Activated naive CD8-positive, alpha-beta T cell treated with anti-CD3 and anti-CD28 coated beads for 36 hours (primary cell): ENCODE measurements around the gene RASAL1. TPM values are rescaled to one million over a fixed set of nuclear protein-coding genes. Genes with fewer than 3 reads are reported as not detected.
A peak's percentile ranks its signal among the peaks of the same experiment; 100 is the strongest.

Experiments used
- DNase-seq: peaks from one replicate; pipeline ENCODE4 v3.0.0; 2021
- H3K27ac Mint-ChIP-seq: one replicate; pipeline ENCODE4 v1.8.0; 2022; ENCODE audit warnings: mild to moderate bottlenecking, moderate library complexity, mixed read lengths
- H3K27me3 Mint-ChIP-seq: one replicate; pipeline ENCODE4 v1.8.0; 2022; ENCODE audit warnings: mild to moderate bottlenecking, mixed read lengths
- H3K36me3 Mint-ChIP-seq: one replicate; pipeline ENCODE4 v1.8.0; 2021; ENCODE audit warnings: mild to moderate bottlenecking, mixed read lengths
- H3K4me1 Mint-ChIP-seq: one replicate; pipeline ENCODE4 v1.8.0; 2021; ENCODE audit warnings: mixed read lengths
- H3K4me3 Mint-ChIP-seq: one replicate; pipeline ENCODE4 v1.8.0; 2022; ENCODE audit warnings: mild to moderate bottlenecking, moderate library complexity, mixed read lengths
- H3K9me3 Mint-ChIP-seq: one replicate; pipeline ENCODE4 v1.8.0; 2022; ENCODE audit warnings: mixed read lengths
- total RNA-seq, 2 experiments: library from RNA; stranded (reverse); gene quantifications; one replicate each; pipeline ENCODE4 v1.2.3, GENCODE V29; 2021

Gene RASAL1
- total RNA-seq, 2 experiments from 2014 or later, result 1.3 to 1.9 TPM

- Mint-ChIP-seq H3K36me3 (no peaks in the 10 kb centered on the region), H3K27ac (peak overlapping the region; percentile 77), H3K4me3 (peak overlapping the region; percentile 69), H3K27me3 (peaks cover 19% of the 10 kb centered on the region), H3K4me1 (peaks cover 16% of the 10 kb centered on the region), H3K9me3 (no peaks in the 10 kb centered on the region)
- DNase-seq, result peak; percentile 64
These were observed 798 bp upstream of the RASAL1 start for GRCh38 chr12:113136128-113136989.

- Mint-ChIP-seq H3K9me3 (no peaks in the 10 kb centered on the region), H3K4me3 (peak overlapping the region; percentile 72), H3K27ac (no peak overlapping the region), H3K36me3 (no peaks in the 10 kb centered on the region), H3K4me1 (peaks cover 18% of the 10 kb centered on the region), H3K27me3 (peaks cover 19% of the 10 kb centered on the region)
- no peak for DNase-seq
These were observed 1.0 kb downstream of the RASAL1 start for GRCh38 chr12:113134521-113134951.

- Mint-ChIP-seq H3K36me3 (no peaks in the 10 kb centered on the region), H3K4me3 (no peak overlapping the region), H3K9me3 (no peaks in the 10 kb centered on the region), H3K4me1 (peaks cover 19% of the 10 kb centered on the region), H3K27me3 (peaks cover 19% of the 10 kb centered on the region), H3K27ac (no peak overlapping the region)
- DNase-seq, result no peak
These were observed 1.5 kb downstream of the RASAL1 start for GRCh38 chr12:113134071-113134470.

DNA sequence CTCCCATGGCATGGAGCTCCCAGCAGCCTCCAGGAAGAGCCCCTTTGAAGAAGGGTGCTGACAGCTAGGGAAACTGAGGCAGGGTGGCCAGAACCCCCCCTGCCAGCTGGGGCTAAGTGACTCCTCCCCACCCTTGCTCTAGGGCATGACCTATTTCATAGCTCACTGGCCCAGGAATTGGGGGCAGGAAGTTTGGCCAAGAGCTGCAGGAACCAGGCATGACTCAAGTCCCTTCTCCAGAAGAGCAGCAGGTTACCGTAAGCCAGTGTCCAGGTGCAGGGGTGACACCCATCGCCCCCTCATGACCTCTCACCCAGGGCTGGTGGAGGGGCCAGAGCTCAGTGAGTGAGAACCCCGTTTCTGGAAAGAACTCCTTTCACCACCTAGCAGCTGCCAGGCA lies 1.9 kb downstream of the RASAL1 start:
- no peak overlapping the region for H3K4me3 Mint-ChIP-seq
- no peaks in the 10 kb centered on the region for H3K36me3 Mint-ChIP-seq
- H3K27ac Mint-ChIP-seq, result no peak overlapping the region
- H3K27me3 Mint-ChIP-seq, result peaks cover 19% of the 10 kb centered on the region
- no peaks in the 10 kb centered on the region for H3K9me3 Mint-ChIP-seq
- peaks cover 19% of the 10 kb centered on the region for H3K4me1 Mint-ChIP-seq
- DNase-seq, result no peak

DNA sequence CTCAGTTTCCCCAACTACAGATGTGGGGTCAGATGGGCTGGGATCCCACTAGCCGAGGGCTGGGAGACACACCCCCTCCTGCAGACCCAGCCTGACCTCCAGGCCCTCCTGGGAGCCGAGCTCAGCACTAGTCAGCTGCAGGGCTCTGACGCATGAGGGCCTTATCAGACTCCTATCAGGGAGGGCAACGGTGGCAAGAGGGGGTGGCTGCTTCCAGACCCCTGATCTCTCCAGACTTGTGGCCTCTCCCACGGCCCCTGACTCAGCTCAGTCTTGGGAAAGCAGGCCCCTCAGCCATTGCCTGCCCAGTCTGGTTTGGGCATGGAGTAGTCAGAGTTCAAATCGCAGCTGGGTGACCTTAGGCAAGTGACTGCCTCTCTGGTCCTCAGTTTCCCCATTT lies 2.5 kb downstream of the RASAL1 start:
- Mint-ChIP-seq H3K9me3 (no peaks in the 10 kb centered on the region), H3K27me3 (peaks cover 19% of the 10 kb centered on the region), H3K4me1 (peaks cover 19% of the 10 kb centered on the region), H3K36me3 (no peaks in the 10 kb centered on the region), H3K4me3 (no peak overlapping the region), H3K27ac (no peak overlapping the region)
- no peak for DNase-seq

DNA sequence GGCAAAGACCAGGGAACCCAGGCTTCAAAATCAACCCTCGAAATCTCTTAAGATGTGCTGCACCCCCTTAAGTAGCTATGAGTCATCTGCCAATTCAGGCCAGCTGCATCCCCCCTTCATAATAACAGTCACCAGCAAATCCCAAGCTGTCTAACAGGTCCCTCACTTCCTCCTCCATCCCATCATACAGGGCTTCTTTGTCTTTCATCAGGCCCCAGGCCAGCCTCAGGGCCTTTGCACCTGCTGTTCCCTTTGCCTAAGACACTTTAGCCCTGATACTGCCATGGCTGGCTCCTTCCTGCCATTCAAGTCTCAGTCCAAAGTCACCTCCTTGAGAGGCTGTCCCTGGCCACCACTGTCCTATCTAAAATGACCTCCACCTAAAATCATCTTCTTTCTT lies 4.0 kb downstream of the RASAL1 start:
- no peak for DNase-seq
- H3K27me3 Mint-ChIP-seq, result peaks cover 12% of the 10 kb centered on the region
- H3K9me3 Mint-ChIP-seq, result no peaks in the 10 kb centered on the region
- H3K27ac Mint-ChIP-seq, result no peak overlapping the region
- no peak overlapping the region for H3K4me3 Mint-ChIP-seq
- H3K4me1 Mint-ChIP-seq, result peaks cover 16% of the 10 kb centered on the region
- no peaks in the 10 kb centered on the region for H3K36me3 Mint-ChIP-seq

GRCh38 chr12:113130457-113131135 lies 5.0 kb downstream of the RASAL1 start:
- no peak for DNase-seq
- H3K9me3 Mint-ChIP-seq, result no peaks in the 10 kb centered on the region

GRCh38 chr12:113129664-113130456 lies 5.7 kb downstream of the RASAL1 start:
- H3K27ac Mint-ChIP-seq, result no peak overlapping the region
- DNase-seq, result no peak
- H3K36me3 Mint-ChIP-seq, result no peaks in the 10 kb centered on the region
- H3K9me3 Mint-ChIP-seq, result no peaks in the 10 kb centered on the region
- H3K4me1 Mint-ChIP-seq, result peaks cover 4% of the 10 kb centered on the region
- peaks cover 3% of the 10 kb centered on the region for H3K27me3 Mint-ChIP-seq
- no peak overlapping the region for H3K4me3 Mint-ChIP-seq

More at GRCh38 chr12:113130457-113131135, 5.0 kb downstream of the RASAL1 start:
- no peaks in the 10 kb centered on the region for H3K36me3 Mint-ChIP-seq
- no peak overlapping the region for H3K27ac Mint-ChIP-seq
- H3K27me3 Mint-ChIP-seq, result peaks cover 4% of the 10 kb centered on the region
- peaks cover 7% of the 10 kb centered on the region for H3K4me1 Mint-ChIP-seq
- H3K4me3 Mint-ChIP-seq, result no peak overlapping the region

GRCh38 chr12:113128802-113129663 lies 6.5 kb downstream of the RASAL1 start:
- Mint-ChIP-seq H3K27me3 (no peaks in the 10 kb centered on the region), H3K4me1 (peaks cover 3% of the 10 kb centered on the region), H3K9me3 (no peaks in the 10 kb centered on the region), H3K4me3 (no peak overlapping the region), H3K27ac (no peak overlapping the region), H3K36me3 (no peaks in the 10 kb centered on the region)
- no peak for DNase-seq

DNA sequence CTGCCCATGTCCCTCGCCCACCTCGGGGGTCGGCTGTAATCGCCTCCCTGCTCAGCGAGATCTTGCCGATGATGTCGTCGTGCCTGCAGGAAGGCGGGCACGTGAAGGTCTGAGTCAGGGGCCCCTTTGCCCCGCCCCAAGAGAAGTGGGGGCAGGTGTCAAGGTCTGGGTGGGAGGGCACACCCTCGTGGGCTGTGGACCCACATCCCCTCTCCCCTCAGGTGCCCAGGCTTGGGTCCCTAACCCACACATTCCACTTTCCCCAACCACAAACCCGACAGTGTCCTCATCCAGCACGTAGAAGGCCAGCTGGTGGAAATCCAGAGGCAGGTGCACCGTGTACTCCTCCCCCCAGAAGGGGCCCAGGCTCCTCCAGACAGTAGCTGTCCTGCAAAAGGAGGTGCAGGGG lies 7.8 kb downstream of the RASAL1 start:
- Mint-ChIP-seq H3K36me3 (peaks cover 1% of the 10 kb centered on the region), H3K27ac (no peak overlapping the region), H3K9me3 (no peaks in the 10 kb centered on the region)

DNA sequence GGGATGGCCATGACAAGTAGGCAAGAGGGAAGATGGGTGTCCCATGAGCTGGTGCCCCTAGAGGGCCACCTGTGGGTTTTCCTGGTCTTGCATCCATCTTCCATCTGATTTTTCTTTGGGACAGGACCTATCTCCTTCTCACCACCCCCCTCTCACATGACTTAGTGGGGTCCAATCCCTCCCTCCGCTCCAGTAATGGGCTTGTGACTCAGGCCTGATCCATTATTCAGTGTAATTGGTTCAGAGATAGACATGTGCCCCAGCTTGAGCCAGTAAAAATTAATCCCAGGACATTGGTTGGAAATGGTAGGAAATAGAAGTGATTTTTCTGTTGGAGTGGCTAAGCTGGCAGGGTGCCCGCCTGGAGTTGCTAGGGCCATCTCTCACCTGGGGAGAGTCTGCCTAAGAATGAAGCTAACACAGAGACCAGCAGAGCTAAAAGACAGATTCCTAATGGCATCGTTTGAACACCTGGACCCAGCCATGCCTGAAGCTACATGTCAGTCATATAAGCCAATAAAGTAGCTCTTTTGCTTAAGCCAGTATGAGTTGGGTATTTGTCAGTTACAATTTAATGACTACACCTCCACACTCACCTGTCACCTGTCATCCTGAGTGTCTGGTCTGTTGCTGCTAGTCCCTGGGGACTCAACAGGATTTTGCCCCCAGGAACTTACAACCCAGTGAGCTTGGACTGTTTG lies 14.7 kb downstream of the RASAL1 start:
- Mint-ChIP-seq H3K36me3 (peaks cover 1% of the 10 kb centered on the region), H3K9me3 (no peaks in the 10 kb centered on the region), H3K27me3 (no peaks in the 10 kb centered on the region), H3K4me1 (no peaks in the 10 kb centered on the region), H3K4me3 (no peak overlapping the region), H3K27ac (no peak overlapping the region)
- no peak for DNase-seq

More for the DNA sequence above, 7.8 kb downstream of the RASAL1 start:
- H3K4me3 Mint-ChIP-seq, result no peak overlapping the region
- no peak for DNase-seq
- H3K27me3 Mint-ChIP-seq, result no peaks in the 10 kb centered on the region
- H3K4me1 Mint-ChIP-seq, result peaks cover 3% of the 10 kb centered on the region

- Mint-ChIP-seq H3K27me3 (no peaks in the 10 kb centered on the region), H3K27ac (no peak overlapping the region), H3K4me1 (no peaks in the 10 kb centered on the region), H3K36me3 (peaks cover 1% of the 10 kb centered on the region), H3K9me3 (no peaks in the 10 kb centered on the region), H3K4me3 (no peak overlapping the region)
- no peak for DNase-seq
These were observed 15.4 kb downstream of the RASAL1 start for GRCh38 chr12:113119980-113120669.

- no peak for DNase-seq
- Mint-ChIP-seq H3K36me3 (peaks cover 1% of the 10 kb centered on the region), H3K4me1 (no peaks in the 10 kb centered on the region), H3K9me3 (no peaks in the 10 kb centered on the region), H3K4me3 (no peak overlapping the region), H3K27me3 (no peaks in the 10 kb centered on the region), H3K27ac (no peak overlapping the region)
These were observed 17.4 kb downstream of the RASAL1 start for GRCh38 chr12:113118142-113118541.
